Spleen (tissue), 11 donors: Measurements from ENCODE around the gene PRDM16. TPM values are rescaled to one million over a fixed set of nuclear protein-coding genes. Genes with fewer than 3 reads are reported as not detected.

ENCODE experiments used
- DNase-seq: peaks from one replicate; pipeline ENCODE4 v3.0.0-alpha.2; 2020
- H3K27ac ChIP-seq, 8 donors: fragments of 200-600 bp; sonication (generic) in 7 of 8; 1 replicate in 4 of 8; 2 replicates in 4 of 8; pipeline versions ENCODE4 v1.5.0 to v1.8.0; 2016 to 2021; ENCODE audit warnings: inconsistent platforms in 4 of 8, mild to moderate bottlenecking in 4 of 8, moderate library complexity in 1 of 8
- H3K27me3 ChIP-seq, 7 donors: fragments of 200-600 bp; sonication (generic) in 6 of 7; replicated peaks in 1 of 7; 1 replicate in 4 of 7; 2 replicates in 3 of 7; pipeline versions ENCODE4 v1.5.0 to v1.8.0; 2016 to 2021; ENCODE audit warnings: inconsistent platforms in 3 of 7, mild to moderate bottlenecking in 1 of 7
- H3K36me3 ChIP-seq, 6 donors: fragments of 200-600 bp; sonication (generic) in 5 of 6; 1 replicate in 4 of 6; 2 replicates in 2 of 6; pipeline versions ENCODE4 v1.5.0 to v1.8.0; 2016 to 2021; ENCODE audit warnings: inconsistent platforms in 2 of 6
- H3K4me1 ChIP-seq, 6 donors: fragments of 200-600 bp; sonication (generic) in 5 of 6; 1 replicate in 3 of 6; 2 replicates in 3 of 6; pipeline versions ENCODE4 v1.5.0 to v1.8.0; 2016 to 2021; ENCODE audit warnings: inconsistent platforms in 3 of 6
- H3K4me3 ChIP-seq, 8 donors: fragments of 200-600 bp; sonication (generic) in 7 of 8; 1 replicate in 4 of 8; 2 replicates in 4 of 8; pipeline versions ENCODE4 v1.5.0 to v1.8.0; 2016 to 2021; ENCODE audit warnings: inconsistent platforms in 4 of 8, mild to moderate bottlenecking in 4 of 8, moderate library complexity in 2 of 8
- H3K9me3 ChIP-seq, 8 donors: fragments of 200-600 bp; sonication (generic) in 7 of 8; 1 replicate in 4 of 8; 2 replicates in 4 of 8; pipeline versions ENCODE4 v1.5.0 to v1.8.0; 2016 to 2021; ENCODE audit warnings: inconsistent platforms in 4 of 8
- POLR2A ChIP-seq, 3 donors: fragments of 450-650 bp; IDR thresholded peaks; one replicate each; pipeline ENCODE4 v1.5.1; 2017; ENCODE audit warnings: antibody characterized with exemption in 3 of 3, mild to moderate bottlenecking in 1 of 3
- POLR2AphosphoS5 ChIP-seq, 3 donors: sonication (generic); formaldehyde crosslinking; IDR thresholded peaks; one replicate each; pipeline ENCODE4 v1.5.1; 2017; ENCODE audit warnings: antibody characterized with exemption in 3 of 3
- WGBS, 5 donors: extraction: QIAGEN DNeasy Blood & Tissue Kit in 3 of 5; methylation state at CpG; one replicate each; pipeline versions ENCODE4 v1.1.5 to v1.1.7; 2013 to 2018; 5-methylcytosine and 5-hydroxymethylcytosine counted together
- intact Hi-C: fragments of 100-400 bp; cut with DNase I; formaldehyde crosslinking; loops from one replicate; pipeline ENCODE4 v1.15.0; 2023; ENCODE audit warnings: low total_unique reads
- polyA plus RNA-seq, 3 donors: library from polyadenylated mRNA; stranded (reverse); fragments of 200-250 nt; gene quantifications; one replicate each; pipeline ENCODE4 v1.2.1, GENCODE V29; 2013
- total RNA-seq, 7 donors: library from RNA; depleted of rRNA in 3 of 7; stranded (reverse); fragments of >200 nt in 3 of 7; fragmentation: NEBNext Ultra II Directional in 4 of 7; extraction: Animal tissue kit (Norgen Biotek cat#: 25700) in 4 of 7; gene quantifications; one replicate each; pipeline versions ENCODE4 v1.1.0 to v1.2.1, GENCODE V29; 2016 to 2021
- TF ChIP-seq, protein P1 (sequence below), 11 experiments: fragments of 200-600 bp in 7 of 11; fragments of 450-650 bp in 4 of 11; sonication (generic) in 4 of 11; IDR thresholded peaks in 8 of 11; conservative IDR thresholded peaks in 3 of 11; 1 replicate in 7 of 11; 2 replicates in 4 of 11; pipeline versions ENCODE4 v1.4.0 to v1.8.0; 2016 to 2021; ENCODE audit warnings: antibody characterized with exemption in 11 of 11, inconsistent platforms in 4 of 11, mild to moderate bottlenecking in 1 of 11
- donor health status: healthy with polysubstance abuse.
- donor health status: DM: no; HTN: no; CAD: no; lungs with moderate emphysema.
- donor health status: DM: no; HTN: no; CAD: no.
- donor health status: Bipolar disorder and iron deficiency.
- donor health status: healthy.
- donor health status: DM: no; HTN: no; CAD: no.
- donor health status: DM: yes; HTN: yes; CAD: no.

PRDM16 gene
- total and polyA plus RNA-seq, 10 donors = 0.43 to 3.2 (median 1.4) TPM

- Histone ChIP-seq H3K4me3 (no peak overlapping the region), H3K27me3 (peaks cover 0 to 93% (median 19%) of the 10 kb centered on the region in 7 donors)
- intact Hi-C loops = no loop called here
Measured at GRCh38 chr1:3078871-3079270, 9.9 kb downstream of the PRDM16 start.

DNA sequence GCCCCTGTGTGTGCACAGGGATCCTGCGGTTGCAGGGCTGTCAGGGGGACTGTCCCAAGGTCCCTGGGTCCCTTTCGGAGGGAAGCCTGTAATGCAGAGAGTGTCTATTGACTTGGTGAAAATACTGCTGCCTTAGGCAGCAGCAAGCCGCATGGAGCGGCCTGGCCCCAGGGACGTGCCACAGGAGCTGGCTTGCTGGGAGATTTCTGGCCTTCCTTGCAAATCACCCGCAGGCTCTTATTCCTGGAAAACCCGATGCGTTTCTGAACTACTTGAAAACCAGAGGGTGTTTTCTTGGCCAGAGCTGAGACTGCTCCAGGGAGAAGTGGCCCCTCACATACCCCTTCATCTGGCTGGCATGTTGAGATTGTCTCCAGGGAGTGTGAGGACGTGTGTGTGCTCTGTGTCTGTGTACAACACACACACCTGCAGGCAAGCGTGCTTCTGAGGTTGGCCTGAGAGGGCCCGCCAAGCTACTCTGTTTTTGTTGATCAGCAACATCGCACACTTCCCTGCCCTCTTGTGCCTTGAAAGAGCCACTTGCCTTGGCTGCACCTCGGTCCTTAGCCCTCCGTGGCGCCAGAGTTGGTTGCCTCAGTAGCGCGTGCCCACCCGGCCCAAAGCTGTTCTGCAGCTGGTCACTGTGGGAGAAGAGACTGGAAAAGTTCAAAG is 10.5 kb downstream of the PRDM16 start:
- H3K4me3 ChIP-seq = no peak overlapping the region
- peaks cover 0 to 87% (median 15%) of the 10 kb centered on the region in 7 donors for H3K27me3 ChIP-seq
- no peaks in the 10 kb centered on the region for H3K36me3 ChIP-seq
- intact Hi-C loops = no loop called here
- H3K27ac ChIP-seq = no peak overlapping the region
- no peaks in the 10 kb centered on the region for H3K9me3 ChIP-seq
- TF ChIP-seq POLR2AphosphoS5 (IDR thresholded peaks at IDR 0.05) (no peak), POLR2A (IDR thresholded peaks at IDR 0.05) (no peak)
- TF ChIP-seq, protein P1, sequence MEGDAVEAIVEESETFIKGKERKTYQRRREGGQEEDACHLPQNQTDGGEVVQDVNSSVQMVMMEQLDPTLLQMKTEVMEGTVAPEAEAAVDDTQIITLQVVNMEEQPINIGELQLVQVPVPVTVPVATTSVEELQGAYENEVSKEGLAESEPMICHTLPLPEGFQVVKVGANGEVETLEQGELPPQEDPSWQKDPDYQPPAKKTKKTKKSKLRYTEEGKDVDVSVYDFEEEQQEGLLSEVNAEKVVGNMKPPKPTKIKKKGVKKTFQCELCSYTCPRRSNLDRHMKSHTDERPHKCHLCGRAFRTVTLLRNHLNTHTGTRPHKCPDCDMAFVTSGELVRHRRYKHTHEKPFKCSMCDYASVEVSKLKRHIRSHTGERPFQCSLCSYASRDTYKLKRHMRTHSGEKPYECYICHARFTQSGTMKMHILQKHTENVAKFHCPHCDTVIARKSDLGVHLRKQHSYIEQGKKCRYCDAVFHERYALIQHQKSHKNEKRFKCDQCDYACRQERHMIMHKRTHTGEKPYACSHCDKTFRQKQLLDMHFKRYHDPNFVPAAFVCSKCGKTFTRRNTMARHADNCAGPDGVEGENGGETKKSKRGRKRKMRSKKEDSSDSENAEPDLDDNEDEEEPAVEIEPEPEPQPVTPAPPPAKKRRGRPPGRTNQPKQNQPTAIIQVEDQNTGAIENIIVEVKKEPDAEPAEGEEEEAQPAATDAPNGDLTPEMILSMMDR (IDR thresholded peaks at IDR 0.05 in 8 of 11, conservative IDR thresholded peaks at IDR 0.05 in 3 of 11) = no peak
- 71 to 93% (median 80%) methylated on average over 17 to 18 of the region's 18 CpGs for WGBS, 5 donors
- H3K4me1 ChIP-seq = no peaks in the 10 kb centered on the region
- DNase-seq = no peak

More at GRCh38 chr1:3078871-3079270, 9.9 kb downstream of the PRDM16 start:
- DNase-seq = no peak
- 56 to 73% (median 69%) methylated on average over 10 to 24 of the region's 24 CpGs for WGBS, 5 donors
- TF ChIP-seq POLR2AphosphoS5 (IDR thresholded peaks at IDR 0.05) (no peak), POLR2A (IDR thresholded peaks at IDR 0.05) (no peak)
- TF ChIP-seq, protein P1 (IDR thresholded peaks at IDR 0.05 in 8 of 11, conservative IDR thresholded peaks at IDR 0.05 in 3 of 11) = no peak
- Histone ChIP-seq H3K4me1 (peaks cover 0 to 2% (median 0%) of the 10 kb centered on the region in 6 donors), H3K36me3 (no peaks in the 10 kb centered on the region), H3K27ac (no peak overlapping the region), H3K9me3 (no peaks in the 10 kb centered on the region)

DNA sequence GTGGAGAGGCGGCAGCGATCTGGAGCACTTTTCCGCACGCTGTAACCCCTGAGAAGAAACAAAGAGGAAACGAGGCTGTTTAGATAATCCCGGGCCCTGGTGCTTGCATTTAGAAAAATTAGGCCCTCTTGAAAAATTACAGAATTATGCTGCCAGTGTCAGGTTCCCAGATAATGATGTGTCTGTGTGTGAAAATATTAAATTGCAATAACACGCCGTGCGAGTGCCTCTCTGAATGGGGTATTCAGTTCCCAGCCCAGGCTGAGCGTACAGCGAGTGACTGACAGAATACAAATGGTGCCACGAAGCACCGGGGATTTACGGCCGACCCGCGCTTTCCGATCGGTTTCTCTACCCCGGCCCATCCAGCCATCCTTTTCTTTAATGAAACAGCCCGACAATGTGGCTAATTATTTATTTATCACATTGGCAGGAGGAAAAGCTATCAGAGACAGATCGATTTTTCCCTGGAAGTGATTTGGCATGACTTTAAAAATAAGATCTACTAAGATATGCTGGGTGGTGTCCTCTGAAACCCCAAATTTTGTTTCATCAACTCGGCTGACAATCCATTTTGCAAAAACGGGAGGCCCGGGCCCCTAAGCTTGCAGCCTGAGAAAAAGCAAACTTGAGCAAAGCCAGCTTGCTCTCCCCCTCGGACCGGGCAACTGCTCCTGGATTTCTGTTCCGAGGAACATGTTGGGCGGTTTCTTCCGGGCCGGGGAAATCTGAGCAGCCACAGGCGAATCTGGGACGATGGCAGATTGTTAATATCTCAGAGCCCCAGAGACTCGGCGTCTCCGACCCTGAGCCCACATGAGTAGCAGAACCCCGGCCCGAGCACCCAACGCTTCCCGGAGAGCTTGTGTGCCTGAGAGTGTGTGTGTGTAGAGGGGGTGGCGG is 11.3 kb downstream of the PRDM16 start:
- intact Hi-C loops = no loop called here

More for the DNA sequence above, 11.3 kb downstream of the PRDM16 start:
- no peak for DNase-seq
- no peaks in the 10 kb centered on the region for H3K36me3 ChIP-seq
- H3K27ac ChIP-seq = no peak overlapping the region
- peaks cover 0 to 80% (median 10%) of the 10 kb centered on the region in 7 donors for H3K27me3 ChIP-seq
- no peak overlapping the region for H3K4me3 ChIP-seq
- no peaks in the 10 kb centered on the region for H3K9me3 ChIP-seq
- WGBS, 5 donors = 80 to 94% (median 86%) methylated on average over 37 to 41 of the region's 41 CpGs
- no peaks in the 10 kb centered on the region for H3K4me1 ChIP-seq
- TF ChIP-seq, protein P1 (IDR thresholded peaks at IDR 0.05 in 8 of 11, conservative IDR thresholded peaks at IDR 0.05 in 3 of 11) = no peak
- TF ChIP-seq POLR2A (IDR thresholded peaks at IDR 0.05) (no peak), POLR2AphosphoS5 (IDR thresholded peaks at IDR 0.05) (no peak)
